Ovary (tissue), 9 donors: ENCODE results near the gene IGFBP4. TPM values are rescaled to one million over a fixed set of nuclear protein-coding genes. Genes with fewer than 3 reads are reported as not detected.

Experiments
- DNase-seq, 5 donors: peaks; one replicate each; pipeline ENCODE4 v3.0.0-alpha.2; 2019 to 2020
- H3K27ac ChIP-seq, 2 donors: fragments of 200-600 bp; one replicate each; pipeline versions ENCODE4 v1.5.1 to v1.8.0; 2019 to 2022
- H3K27me3 ChIP-seq: fragments of 200-600 bp; one replicate; pipeline ENCODE4 v1.8.0; 2022
- H3K36me3 ChIP-seq: fragments of 200-600 bp; sonication (generic); one replicate; pipeline ENCODE4 v1.5.1; 2019
- H3K4me1 ChIP-seq: one replicate; pipeline ENCODE4 v1.8.1; 2013; ENCODE audit warnings: mild to moderate bottlenecking, moderate library complexity; ENCODE audit not compliant: insufficient read depth
- H3K4me3 ChIP-seq: fragments of 200-600 bp; sonication (generic); one replicate; pipeline ENCODE4 v1.5.1; 2017
- H3K9me3 ChIP-seq, 2 donors: fragments of 200-600 bp in 1 of 2; sonication (generic) in 1 of 2; one replicate each; pipeline versions ENCODE4 v1.5.1 to v1.8.1; 2013 to 2019; ENCODE audit warnings: mild to moderate bottlenecking in 1 of 2, moderate library complexity in 1 of 2
- EP300 ChIP-seq: sonication (generic); formaldehyde crosslinking; IDR thresholded peaks from one replicate; pipeline ENCODE4 v1.6.1; 2017; ENCODE audit warnings: antibody characterized with exemption
- POLR2A ChIP-seq: fragments of 450-650 bp; IDR thresholded peaks from one replicate; pipeline ENCODE4 v1.6.1; 2017; ENCODE audit warnings: antibody characterized with exemption, mild to moderate bottlenecking, moderate library complexity
- whole genome bisulfite sequencing, 3 donors: extraction: QIAGEN DNeasy Blood & Tissue Kit in 1 of 3; methylation state at CpG; one replicate each; pipeline versions ENCODE4 v1.1.5 to v1.1.7; 2013 to 2017; 5-methylcytosine and 5-hydroxymethylcytosine counted together
- intact Hi-C, 4 donors: fragments of 100-400 bp; cut with DNase I; formaldehyde crosslinking; loops; one replicate each; pipeline versions ENCODE4 v1.11.0 to v1.15.1; 2022 to 2023
- polyA plus RNA-seq, 2 donors: library from polyadenylated mRNA; stranded (reverse); fragments of 200-250 nt in 1 of 2; fragments of 350-450 nt in 1 of 2; fragmentation: Illumina TruSeq in 1 of 2; extraction: RNeasy Lipid Tissue Mini Kit (QIAGEN cat#74804) in 1 of 2; gene quantifications; one replicate each; pipeline ENCODE4 v1.2.3, GENCODE V29; 2013 to 2014
- total RNA-seq, 7 donors: library from RNA; depleted of rRNA in 2 of 7; stranded (reverse); fragments of >200 nt in 2 of 7; fragmentation: NEBNext Ultra II Directional in 3 of 7; extraction: Animal tissue kit (Norgen Biotek cat#: 25700) in 3 of 7; gene quantifications; one replicate each; pipeline versions ENCODE4 v1.1.0 to v1.2.4, GENCODE V29; 2016 to 2023
- TF ChIP-seq, protein P1 (sequence below), 3 donors: fragments of 450-650 bp in 2 of 3; fragments of 200-600 bp in 1 of 3; IDR thresholded peaks; one replicate each; pipeline versions ENCODE4 v1.5.1 to v1.8.0; 2016 to 2022; ENCODE audit warnings: antibody characterized with exemption in 3 of 3, mild to moderate bottlenecking in 1 of 3
- donor health status: DM: no; HTN: no; CAD: no; lungs with moderate emphysema.
- donor health status: DM: no; HTN: no; CAD: no.
- donor health status: Bipolar disorder and iron deficiency.
- donor health status: DM: yes; HTN: yes; CAD: no.
- donor health status: DM: no; HTN: no; CAD: no.
- donor health status: DM: yes; HTN: yes; CAD: no.

IGFBP4 gene
- total and polyA plus RNA-seq, 9 donors, result 457 to 3,447 (median 1,281) TPM

DNA sequence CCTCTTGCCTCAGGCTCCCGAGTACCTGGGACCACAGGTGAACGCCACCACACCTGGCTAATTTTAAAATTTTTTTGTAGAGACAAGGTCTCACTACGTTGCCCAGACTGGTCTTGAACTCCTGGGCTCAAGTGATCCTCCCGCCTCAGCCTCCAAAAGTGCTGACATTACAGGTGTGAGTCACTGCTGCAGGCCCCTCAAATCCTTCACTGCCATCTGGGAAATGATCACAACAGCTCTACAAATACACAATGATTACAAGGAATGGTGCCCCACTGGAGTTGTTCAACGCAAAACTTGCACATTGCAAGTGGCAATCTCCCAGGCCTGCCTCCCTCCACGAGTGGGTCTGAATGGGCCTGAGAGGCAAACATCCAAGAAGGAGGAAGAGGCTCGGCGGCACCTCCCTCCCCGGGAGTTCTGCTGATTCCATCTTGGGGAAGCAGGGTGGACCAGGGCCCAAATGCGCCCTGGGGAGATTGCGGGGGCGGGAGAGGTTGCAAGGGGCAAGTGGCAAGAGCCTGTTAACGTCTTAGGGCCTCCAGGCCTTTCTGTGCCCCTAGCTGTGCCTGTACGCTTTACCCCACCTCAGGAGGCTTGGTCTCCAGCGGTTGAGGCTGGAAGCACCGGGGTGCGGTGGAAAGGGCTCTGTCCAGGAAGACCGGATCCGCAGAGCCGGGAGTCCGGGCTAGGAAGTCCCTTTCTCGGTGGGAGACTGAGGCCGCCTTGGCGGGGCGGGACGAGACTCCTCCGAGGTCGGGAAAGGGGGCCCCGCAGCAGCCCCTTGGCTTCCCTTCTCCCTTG is 656 bp upstream of the IGFBP4 start:
- H3K4me1 ChIP-seq, result peaks cover 12% of the 10 kb centered on the region

DNA sequence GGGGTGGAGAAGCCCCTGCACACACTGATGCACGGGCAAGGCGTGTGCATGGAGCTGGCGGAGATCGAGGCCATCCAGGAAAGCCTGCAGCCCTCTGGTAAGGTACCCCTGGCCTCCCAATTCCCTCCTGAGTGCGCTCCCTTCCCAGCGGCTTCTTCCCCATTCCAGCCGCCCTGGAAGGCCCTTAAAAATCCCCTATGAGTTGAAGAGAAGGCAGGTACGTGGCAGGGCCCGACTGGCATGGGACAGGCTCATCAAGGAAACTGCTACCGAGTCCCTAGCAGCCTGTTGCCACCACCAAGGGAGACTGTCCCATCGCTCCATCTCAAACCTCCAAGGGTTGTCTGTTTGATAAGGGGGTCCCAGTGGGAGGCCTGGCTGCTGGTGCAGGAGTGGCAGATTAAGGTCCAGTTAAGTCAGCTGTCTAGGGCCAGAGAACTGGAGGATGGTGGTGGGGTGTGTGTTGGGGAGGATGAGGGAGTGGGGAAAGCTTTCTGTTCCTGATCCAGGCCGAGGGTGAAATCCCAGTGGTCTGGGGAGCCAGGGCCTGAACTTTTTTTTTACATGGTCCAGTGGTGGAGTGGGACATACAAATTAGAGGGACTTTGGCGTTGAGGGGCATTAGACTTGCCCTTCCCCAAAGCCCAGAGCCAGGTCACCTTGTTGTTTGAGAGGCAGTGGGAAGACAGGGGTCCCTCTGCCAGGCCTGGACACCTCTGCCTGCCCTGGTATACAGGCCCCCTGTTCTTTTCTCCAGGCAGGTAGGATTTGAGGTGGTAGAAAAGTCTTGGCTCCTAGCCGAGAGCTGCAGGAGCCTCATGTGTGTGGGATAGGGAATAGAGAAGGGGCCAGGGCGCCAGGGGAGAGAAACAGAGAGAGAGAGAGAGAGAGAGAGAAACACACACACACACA is 994 bp downstream of the IGFBP4 start:
- Histone ChIP-seq H3K4me1 (peaks cover 27% of the 10 kb centered on the region), H3K27ac (peak overlapping the region; percentile 89 to 98), H3K36me3 (no peaks in the 10 kb centered on the region), H3K9me3 (no peaks in the 10 kb centered on the region), H3K27me3 (no peaks in the 10 kb centered on the region), H3K4me3 (peak overlapping the region; percentile 74)
- 0 to 1% (median 1%) methylated on average over 15 of the region's 15 CpGs for WGBS, 3 donors
- DNase-seq, result peak in 4 of 5 donors; percentile 28 to 65 (median 56)
- TF ChIP-seq, protein P1, sequence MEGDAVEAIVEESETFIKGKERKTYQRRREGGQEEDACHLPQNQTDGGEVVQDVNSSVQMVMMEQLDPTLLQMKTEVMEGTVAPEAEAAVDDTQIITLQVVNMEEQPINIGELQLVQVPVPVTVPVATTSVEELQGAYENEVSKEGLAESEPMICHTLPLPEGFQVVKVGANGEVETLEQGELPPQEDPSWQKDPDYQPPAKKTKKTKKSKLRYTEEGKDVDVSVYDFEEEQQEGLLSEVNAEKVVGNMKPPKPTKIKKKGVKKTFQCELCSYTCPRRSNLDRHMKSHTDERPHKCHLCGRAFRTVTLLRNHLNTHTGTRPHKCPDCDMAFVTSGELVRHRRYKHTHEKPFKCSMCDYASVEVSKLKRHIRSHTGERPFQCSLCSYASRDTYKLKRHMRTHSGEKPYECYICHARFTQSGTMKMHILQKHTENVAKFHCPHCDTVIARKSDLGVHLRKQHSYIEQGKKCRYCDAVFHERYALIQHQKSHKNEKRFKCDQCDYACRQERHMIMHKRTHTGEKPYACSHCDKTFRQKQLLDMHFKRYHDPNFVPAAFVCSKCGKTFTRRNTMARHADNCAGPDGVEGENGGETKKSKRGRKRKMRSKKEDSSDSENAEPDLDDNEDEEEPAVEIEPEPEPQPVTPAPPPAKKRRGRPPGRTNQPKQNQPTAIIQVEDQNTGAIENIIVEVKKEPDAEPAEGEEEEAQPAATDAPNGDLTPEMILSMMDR (IDR thresholded peaks at IDR 0.05), result no peak
- intact Hi-C loops, result loop anchor here (2.0 to 5.0 kb wide), 7 partner anchors 33 to 115 kb away; no protein-coding TSS in a partner anchor

More for the DNA sequence above, 656 bp upstream of the IGFBP4 start:
- H3K4me3 ChIP-seq, result peak overlapping the region; percentile 74
- 17 to 20% (median 19%) methylated on average over 29 of the region's 29 CpGs for WGBS, 3 donors
- intact Hi-C loops, result loop anchor here (2.0 to 5.0 kb wide), 6 partner anchors 34 to 115 kb away; no protein-coding TSS in a partner anchor
- DNase-seq, result peak in 4 of 5 donors; percentile 56 to 72 (median 68)
- H3K27ac ChIP-seq, result peak overlapping the region; percentile 89 to 98
- no peaks in the 10 kb centered on the region for H3K9me3 ChIP-seq
- H3K27me3 ChIP-seq, result no peaks in the 10 kb centered on the region
- H3K36me3 ChIP-seq, result no peaks in the 10 kb centered on the region
- TF ChIP-seq, protein P1 (IDR thresholded peaks at IDR 0.05), result peak in 1 of 3 donors; percentile 15
- no peak for TF ChIP-seq EP300

DNA sequence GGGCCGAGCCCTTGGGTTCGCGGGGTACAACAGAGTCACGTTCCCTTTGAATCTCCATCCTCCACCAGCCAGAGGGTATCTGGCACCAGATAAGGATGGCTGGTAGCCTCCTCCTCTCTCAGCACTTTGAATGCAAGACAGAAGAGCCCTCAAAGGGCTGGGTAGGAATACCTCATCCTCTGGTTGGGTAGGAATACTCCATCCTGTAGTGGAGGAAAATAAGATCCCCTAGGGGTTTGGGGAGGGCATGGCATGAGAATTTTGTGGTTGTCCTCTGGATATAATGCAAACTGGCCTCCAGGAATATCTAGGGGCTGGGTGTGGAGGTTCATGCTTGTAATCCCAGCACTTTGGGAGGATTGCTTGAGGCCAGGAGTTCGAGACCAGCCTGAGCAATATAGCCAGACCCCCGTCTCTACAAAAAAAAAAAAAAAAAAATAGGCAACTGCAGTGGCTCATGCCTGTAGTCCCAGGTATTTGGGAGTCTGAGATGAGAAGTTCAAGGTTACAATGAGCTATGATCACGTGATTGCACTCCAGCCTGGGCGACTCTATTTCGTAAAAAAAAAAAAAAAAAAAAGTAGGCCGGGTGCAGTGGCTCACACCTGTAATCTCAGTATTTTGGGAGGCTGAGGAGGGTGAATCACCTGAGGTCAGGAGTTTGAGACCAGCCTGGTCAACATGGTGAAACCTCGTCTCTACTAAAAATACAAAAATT is 2.7 kb downstream of the IGFBP4 start:
- WGBS, 3 donors, result 8 to 14% (median 9%) methylated on average over 11 of the region's 11 CpGs

More for the DNA sequence above, 2.7 kb downstream of the IGFBP4 start:
- peak overlapping the region; percentile 74 for H3K4me3 ChIP-seq
- intact Hi-C loops, result loop anchor here in 2 of 4 donors (2.0 to 5.0 kb wide), 2 partner anchors 111 to 113 kb away; no protein-coding TSS in a partner anchor
- no peak for DNase-seq
- TF ChIP-seq EP300 (no peak), POLR2A (no peak)
- TF ChIP-seq, protein P1 (IDR thresholded peaks at IDR 0.05), result peak in 1 of 3 donors; percentile 33
- no peaks in the 10 kb centered on the region for H3K27me3 ChIP-seq
- peak overlapping the region; percentile 74 to 89 for H3K27ac ChIP-seq
- H3K9me3 ChIP-seq, result no peaks in the 10 kb centered on the region
- peaks cover 36% of the 10 kb centered on the region for H3K4me1 ChIP-seq
- no peaks in the 10 kb centered on the region for H3K36me3 ChIP-seq
